Measurements from ENCODE around the gene TNFRSF19. TPM values are rescaled to one million over a fixed set of nuclear protein-coding genes. Genes with fewer than 3 reads are reported as not detected.
"Not testable (repeated sequence)": the region's sequence is repeated elsewhere in the genome, so short reads cannot be mapped to it uniquely, and the experiment has no call there.

The TNFRSF19 gene
- total RNA-seq (not detected), polyA plus RNA-seq (not detected)

- H3K27me3 ChIP-seq (ENCODE audit: insufficient read depth, low read length, poor library complexity, severe bottlenecking): peaks cover 14% of the 10 kb centered on the region
- H3K27ac ChIP-seq (ENCODE audit: low read depth, low read length): no peak within 1 kb of the TSS
- Mint-ChIP-seq H3K27me3 (peaks cover 46 to 80% of the 10 kb centered on the region in 2 donors), H3K9me3 (peaks cover 0 to 2% (median 0%) of the 10 kb centered on the region in 5 donors), H3K4me1 (peaks cover 0 to 1% (median 0%) of the 10 kb centered on the region in 3 donors), H3K27ac (no peak within 1 kb of the TSS), H3K36me3 (peaks cover 0 to 6% (median 0%) of the 10 kb centered on the region in 3 donors), H3K4me3 (no peak within 1 kb of the TSS)
- no peak within 1 kb of the TSS for H3K4me3 ChIP-seq (ENCODE audit: low read length)
- ChIA-PET CTCF (no interaction called here), POLR2A (no interaction called here)
- no peaks in the 10 kb centered on the region for H3K36me3 ChIP-seq (ENCODE audit: insufficient read depth, low read length)
- no peak for DNase-seq
- no peaks in the 10 kb centered on the region for H3K9me3 ChIP-seq (ENCODE audit: low read length)
- no peaks in the 10 kb centered on the region for H3K4me1 ChIP-seq (ENCODE audit: insufficient read depth, low read length)
These were observed at the start of gene TNFRSF19 for GRCh38 chr13:23570099-23570920. Gene TNFRSF19 (plus strand): TSS chr13:23570412. CDS start chr13:23590184, 19,772 bp downstream.

- H3K4me3 Mint-ChIP-seq; H3K9me3 Mint-ChIP-seq; H3K36me3 Mint-ChIP-seq; H3K27ac ChIP-seq (ENCODE audit: low read depth, low read length); H3K27me3 ChIP-seq (ENCODE audit: insufficient read depth, low read length, poor library complexity, severe bottlenecking); CTCF ChIA-PET; H3K36me3 ChIP-seq (ENCODE audit: insufficient read depth, low read length); H3K4me1 ChIP-seq (ENCODE audit: insufficient read depth, low read length); POLR2A ChIA-PET; H3K9me3 ChIP-seq (ENCODE audit: low read length); DNase-seq; H3K27ac Mint-ChIP-seq; H3K4me1 Mint-ChIP-seq; H3K4me3 ChIP-seq (ENCODE audit: low read length): not testable (repeated sequence)
- H3K27me3 Mint-ChIP-seq: peaks cover 3 to 11% of the 10 kb centered on the region in 2 donors
These were observed 40.3 kb upstream of the TNFRSF19 start for GRCh38 chr13:23529926-23530325.

GRCh38 chr13:23531446-23531845 is 38.8 kb upstream of the TNFRSF19 start:
- no peak overlapping the region for H3K27ac Mint-ChIP-seq
- no peak overlapping the region for H3K4me3 Mint-ChIP-seq
- ChIA-PET CTCF (no interaction called here), POLR2A (no interaction called here)
- H3K9me3 Mint-ChIP-seq: peaks cover 0 to 2% (median 0%) of the 10 kb centered on the region in 5 donors
- no peaks in the 10 kb centered on the region for H3K4me1 Mint-ChIP-seq
- Histone ChIP-seq H3K27ac (ENCODE audit: low read depth, low read length) (no peak overlapping the region), H3K4me1 (ENCODE audit: insufficient read depth, low read length) (no peaks in the 10 kb centered on the region), H3K27me3 (ENCODE audit: insufficient read depth, low read length, poor library complexity, severe bottlenecking) (no peaks in the 10 kb centered on the region), H3K4me3 (ENCODE audit: low read length) (no peak overlapping the region), H3K36me3 (ENCODE audit: insufficient read depth, low read length) (no peaks in the 10 kb centered on the region), H3K9me3 (ENCODE audit: low read length) (no peaks in the 10 kb centered on the region)
- no peaks in the 10 kb centered on the region for H3K36me3 Mint-ChIP-seq
- peaks cover 2 to 10% of the 10 kb centered on the region in 2 donors for H3K27me3 Mint-ChIP-seq
- DNase-seq: no peak

- no peak overlapping the region for H3K4me3 Mint-ChIP-seq
- no peaks in the 10 kb centered on the region for H3K9me3 ChIP-seq (ENCODE audit: low read length)
- CTCF ChIA-PET: no interaction called here
These were observed 36.1 kb upstream of the TNFRSF19 start for GRCh38 chr13:23534090-23534489.

GRCh38 chr13:23541221-23541824 is 28.9 kb upstream of the TNFRSF19 start:
- Histone ChIP-seq H3K27ac (ENCODE audit: low read depth, low read length) (no peak overlapping the region), H3K9me3 (ENCODE audit: low read length) (no peaks in the 10 kb centered on the region), H3K4me1 (ENCODE audit: insufficient read depth, low read length) (no peaks in the 10 kb centered on the region), H3K4me3 (ENCODE audit: low read length) (no peak overlapping the region), H3K27me3 (ENCODE audit: insufficient read depth, low read length, poor library complexity, severe bottlenecking) (no peaks in the 10 kb centered on the region), H3K36me3 (ENCODE audit: insufficient read depth, low read length) (no peaks in the 10 kb centered on the region)
- Mint-ChIP-seq H3K27me3 (peaks cover 5 to 29% of the 10 kb centered on the region in 2 donors), H3K36me3 (no peaks in the 10 kb centered on the region), H3K9me3 (peaks cover 0 to 9% (median 0%) of the 10 kb centered on the region in 5 donors), H3K4me3 (no peak overlapping the region), H3K27ac (no peak overlapping the region), H3K4me1 (no peaks in the 10 kb centered on the region)
- DNase-seq: no peak
- POLR2A ChIA-PET: no interaction called here
- CTCF ChIA-PET: no interaction called here

More at GRCh38 chr13:23534090-23534489, 36.1 kb upstream of the TNFRSF19 start:
- Mint-ChIP-seq H3K27ac (peak overlapping the region in 1 of 8 donors; percentile 11), H3K36me3 (no peaks in the 10 kb centered on the region), H3K9me3 (peaks cover 0 to 9% (median 2%) of the 10 kb centered on the region in 5 donors), H3K27me3 (peaks cover 0 to 6% of the 10 kb centered on the region in 2 donors), H3K4me1 (no peaks in the 10 kb centered on the region)
- no peaks in the 10 kb centered on the region for H3K36me3 ChIP-seq (ENCODE audit: insufficient read depth, low read length)
- POLR2A ChIA-PET: no interaction called here
- H3K4me1 ChIP-seq (ENCODE audit: insufficient read depth, low read length): no peaks in the 10 kb centered on the region
- DNase-seq: no peak
- no peak overlapping the region for H3K4me3 ChIP-seq (ENCODE audit: low read length)
- H3K27me3 ChIP-seq (ENCODE audit: insufficient read depth, low read length, poor library complexity, severe bottlenecking): no peaks in the 10 kb centered on the region
- H3K27ac ChIP-seq (ENCODE audit: low read depth, low read length): no peak overlapping the region

GRCh38 chr13:23544668-23545067 is 25.5 kb upstream of the TNFRSF19 start:
- Histone ChIP-seq H3K27me3 (ENCODE audit: insufficient read depth, low read length, poor library complexity, severe bottlenecking) (no peaks in the 10 kb centered on the region), H3K4me1 (ENCODE audit: insufficient read depth, low read length) (no peaks in the 10 kb centered on the region), H3K9me3 (ENCODE audit: low read length) (no peaks in the 10 kb centered on the region), H3K4me3 (ENCODE audit: low read length) (no peak overlapping the region), H3K36me3 (ENCODE audit: insufficient read depth, low read length) (no peaks in the 10 kb centered on the region), H3K27ac (ENCODE audit: low read depth, low read length) (no peak overlapping the region)
- ChIA-PET CTCF (no interaction called here), POLR2A (no interaction called here)
- Mint-ChIP-seq H3K4me1 (no peaks in the 10 kb centered on the region), H3K27me3 (peaks cover 11 to 54% of the 10 kb centered on the region in 2 donors), H3K36me3 (no peaks in the 10 kb centered on the region), H3K27ac (no peak overlapping the region), H3K4me3 (no peak overlapping the region), H3K9me3 (no peaks in the 10 kb centered on the region)
- DNase-seq: no peak

GRCh38 chr13:23547000-23547590 is 23.1 kb upstream of the TNFRSF19 start:
- Mint-ChIP-seq H3K36me3 (no peaks in the 10 kb centered on the region), H3K4me1 (no peaks in the 10 kb centered on the region), H3K4me3 (no peak overlapping the region), H3K27ac (no peak overlapping the region), H3K27me3 (peaks cover 13 to 51% of the 10 kb centered on the region in 2 donors), H3K9me3 (no peaks in the 10 kb centered on the region)
- H3K9me3 ChIP-seq (ENCODE audit: low read length): no peaks in the 10 kb centered on the region
- no peaks in the 10 kb centered on the region for H3K4me1 ChIP-seq (ENCODE audit: insufficient read depth, low read length)
- no peak overlapping the region for H3K27ac ChIP-seq (ENCODE audit: low read depth, low read length)
- H3K4me3 ChIP-seq (ENCODE audit: low read length): no peak overlapping the region
- POLR2A ChIA-PET: no interaction called here
- CTCF ChIA-PET: no interaction called here
- no peaks in the 10 kb centered on the region for H3K36me3 ChIP-seq (ENCODE audit: insufficient read depth, low read length)
- DNase-seq: no peak
- no peaks in the 10 kb centered on the region for H3K27me3 ChIP-seq (ENCODE audit: insufficient read depth, low read length, poor library complexity, severe bottlenecking)

- no peaks in the 10 kb centered on the region for H3K4me1 Mint-ChIP-seq
- no peaks in the 10 kb centered on the region for H3K9me3 Mint-ChIP-seq
- ChIA-PET CTCF (no interaction called here), POLR2A (no interaction called here)
- peaks cover 9 to 63% of the 10 kb centered on the region in 2 donors for H3K27me3 Mint-ChIP-seq
- Histone ChIP-seq H3K9me3 (ENCODE audit: low read length) (no peaks in the 10 kb centered on the region), H3K4me3 (ENCODE audit: low read length) (no peak overlapping the region), H3K27me3 (ENCODE audit: insufficient read depth, low read length, poor library complexity, severe bottlenecking) (no peaks in the 10 kb centered on the region), H3K27ac (ENCODE audit: low read depth, low read length) (no peak overlapping the region), H3K4me1 (ENCODE audit: insufficient read depth, low read length) (no peaks in the 10 kb centered on the region), H3K36me3 (ENCODE audit: insufficient read depth, low read length) (no peaks in the 10 kb centered on the region)
- no peak for DNase-seq
- no peak overlapping the region for H3K4me3 Mint-ChIP-seq
- H3K36me3 Mint-ChIP-seq: no peaks in the 10 kb centered on the region
- no peak overlapping the region for H3K27ac Mint-ChIP-seq
These were observed 20.5 kb upstream of the TNFRSF19 start for GRCh38 chr13:23549724-23550123.

All from CD8-positive, alpha-beta memory T cell (primary cell).